C4-2B (cell line): Measurements from ENCODE around the gene LINGO1.

Experiments
- H3K27ac ChIP-seq: fragments of 450-650 bp; 2 replicates; pipeline ENCODE4 v1.5.1; 2017
- CTCF ChIP-seq: fragments of 450-650 bp; conservative IDR thresholded peaks from 2 replicates; pipeline ENCODE4 v1.5.1; 2017; ENCODE audit warnings: mild to moderate bottlenecking
- ZFX ChIP-seq: fragments of 450-650 bp; IDR thresholded peaks from 2 replicates; pipeline ENCODE4 v1.6.1; 2017

LINGO1 gene

GRCh38 chr15:77578641-77579372, 53.9 kb downstream of the LINGO1 start:
- no peak for TF ChIP-seq ZFX
- no peak for TF ChIP-seq CTCF
- no peak overlapping the region for H3K27ac ChIP-seq

GRCh38 chr15:77577366-77577950, 55.3 kb downstream of the LINGO1 start:
- H3K27ac ChIP-seq: no peak overlapping the region
- TF ChIP-seq CTCF: no peak

DNA sequence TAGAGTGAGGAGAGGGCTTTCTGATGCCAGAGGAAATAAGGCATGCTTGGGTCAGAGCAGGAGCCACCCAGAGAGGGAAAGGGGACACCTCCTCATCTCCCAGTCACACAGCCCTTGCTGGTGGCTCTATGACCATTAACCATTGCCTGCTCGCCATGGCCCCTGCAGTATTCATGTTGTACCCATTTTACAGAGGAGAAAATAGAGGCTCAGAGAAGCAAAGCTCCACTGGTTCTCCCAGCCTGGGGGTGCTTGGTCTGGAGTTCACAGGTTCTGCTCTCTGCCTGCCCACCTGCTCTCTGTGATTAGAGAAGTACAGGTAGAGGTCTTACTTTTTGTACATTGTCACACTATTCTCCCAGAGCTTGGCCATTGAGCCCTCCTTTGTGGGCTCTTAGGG, 56.2 kb downstream of the LINGO1 start:
- no peak overlapping the region for H3K27ac ChIP-seq
- TF ChIP-seq ZFX (no peak), CTCF (no peak)

DNA sequence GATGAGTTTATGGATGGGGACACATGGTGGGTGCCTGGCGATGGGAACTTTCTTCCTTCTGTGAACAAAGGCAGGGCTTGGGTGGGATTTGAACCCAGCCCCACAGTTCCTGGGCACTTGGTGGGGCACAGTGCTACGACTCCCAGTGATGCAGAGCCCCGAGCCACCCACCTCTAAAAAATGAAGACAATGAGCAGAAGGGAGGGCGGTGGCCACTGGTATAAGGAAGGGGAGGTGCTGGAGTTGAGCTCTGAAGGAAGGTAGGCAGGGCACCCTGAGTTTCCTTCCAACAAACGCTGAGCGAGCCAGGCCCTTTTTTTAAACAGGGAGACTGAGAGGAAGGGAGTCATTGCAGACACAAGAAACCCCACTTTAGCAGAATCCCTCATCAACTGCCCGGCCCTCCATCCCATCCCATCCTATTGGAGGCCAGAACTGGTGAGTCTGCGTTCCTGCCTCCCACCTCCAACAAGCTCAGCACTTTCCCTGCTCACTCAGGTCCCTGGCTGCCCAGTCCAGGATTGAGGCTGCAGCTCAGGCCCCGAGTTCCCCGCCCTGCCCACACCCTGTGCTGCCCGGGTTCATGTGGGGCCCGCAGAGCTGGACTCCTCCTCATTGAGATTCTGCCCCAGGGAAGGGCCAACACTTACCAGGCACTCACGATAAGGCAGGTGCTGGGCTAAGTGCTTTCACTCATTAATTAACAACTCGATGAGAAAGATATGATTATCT, 57.3 kb downstream of the LINGO1 start:
- TF ChIP-seq ZFX: no peak
- no peak for TF ChIP-seq CTCF

GRCh38 chr15:77574521-77575202, 58.0 kb downstream of the LINGO1 start:
- TF ChIP-seq ZFX: no peak
- TF ChIP-seq CTCF: no peak
- no peak overlapping the region for H3K27ac ChIP-seq

More for the DNA sequence above, 57.3 kb downstream of the LINGO1 start:
- no peak overlapping the region for H3K27ac ChIP-seq

GRCh38 chr15:77573802-77574201, 58.9 kb downstream of the LINGO1 start:
- no peak overlapping the region for H3K27ac ChIP-seq
- TF ChIP-seq CTCF (no peak), ZFX (no peak)

GRCh38 chr15:77572186-77572585, 60.5 kb downstream of the LINGO1 start:
- H3K27ac ChIP-seq: no peak overlapping the region

More at GRCh38 chr15:77572186-77572585, 60.5 kb downstream of the LINGO1 start:
- TF ChIP-seq CTCF (no peak), ZFX (no peak)
